Measurements from ENCODE around the gene TBX15. TPM values are rescaled to one million over a fixed set of nuclear protein-coding genes. Genes with fewer than 3 reads are reported as not detected.

TBX15 gene
- total RNA-seq (under 1 TPM; 0.28 to 0.31 TPM), polyA plus RNA-seq (under 1 TPM; 0.07 to 0.20 TPM)
- long read RNA-seq, donor 1, result 0 reads
- long read RNA-seq, donor 2, result 0 reads
- long read RNA-seq, donor 3, result 0 reads
- long read RNA-seq, donor 4, result 0 reads
- long read RNA-seq, donor 5, result 0 reads

- Histone ChIP-seq H3K27ac (ENCODE audit: low read depth in 1 of 2, low read length in 1 of 2) (no peak within 1 kb of the TSS), H3K9ac (ENCODE audit: insufficient read depth in 1 of 2, low read length in 2 of 2) (no peak within 1 kb of the TSS), H3K4me3 (peak within 1 kb of the TSS; percentile 9), H3K9me3 (ENCODE audit: control insufficient read depth in 4 of 4, insufficient read depth in 3 of 4, low read length in 3 of 4) (peaks cover 0 to 29% (median 0%) of the 10 kb centered on the region in 4 donors), H3K27me3 (ENCODE audit: control insufficient read depth in 3 of 3, insufficient read depth in 3 of 3, low read length in 2 of 3) (peaks cover 20 to 100% (median 95%) of the 10 kb centered on the region in 3 donors), H3K36me3 (ENCODE audit: control insufficient read depth in 4 of 4, insufficient read depth in 4 of 4, low read length in 4 of 4) (no peaks in the 10 kb centered on the region), H3K4me1 (ENCODE audit: control insufficient read depth in 5 of 5, insufficient read depth in 5 of 5, low read length in 5 of 5) (peaks cover 0 to 48% (median 13%) of the 10 kb centered on the region in 5 donors)
- ATAC-seq (ENCODE audit: insufficient read depth, low FRiP score), result no peak
- peak in 2 of 3 donors; percentile 33 to 53 for DNase-seq
- TF ChIP-seq, protein P1, sequence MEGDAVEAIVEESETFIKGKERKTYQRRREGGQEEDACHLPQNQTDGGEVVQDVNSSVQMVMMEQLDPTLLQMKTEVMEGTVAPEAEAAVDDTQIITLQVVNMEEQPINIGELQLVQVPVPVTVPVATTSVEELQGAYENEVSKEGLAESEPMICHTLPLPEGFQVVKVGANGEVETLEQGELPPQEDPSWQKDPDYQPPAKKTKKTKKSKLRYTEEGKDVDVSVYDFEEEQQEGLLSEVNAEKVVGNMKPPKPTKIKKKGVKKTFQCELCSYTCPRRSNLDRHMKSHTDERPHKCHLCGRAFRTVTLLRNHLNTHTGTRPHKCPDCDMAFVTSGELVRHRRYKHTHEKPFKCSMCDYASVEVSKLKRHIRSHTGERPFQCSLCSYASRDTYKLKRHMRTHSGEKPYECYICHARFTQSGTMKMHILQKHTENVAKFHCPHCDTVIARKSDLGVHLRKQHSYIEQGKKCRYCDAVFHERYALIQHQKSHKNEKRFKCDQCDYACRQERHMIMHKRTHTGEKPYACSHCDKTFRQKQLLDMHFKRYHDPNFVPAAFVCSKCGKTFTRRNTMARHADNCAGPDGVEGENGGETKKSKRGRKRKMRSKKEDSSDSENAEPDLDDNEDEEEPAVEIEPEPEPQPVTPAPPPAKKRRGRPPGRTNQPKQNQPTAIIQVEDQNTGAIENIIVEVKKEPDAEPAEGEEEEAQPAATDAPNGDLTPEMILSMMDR (IDR thresholded peaks at IDR 0.05; ENCODE audit: control extremely low read depth, extremely low read depth), result no peak
- 11 to 14% methylated on average over 31 of the region's 31 CpGs for WGBS, 2 donors
Measured at GRCh38 chr1:118988186-118989005, at the start of gene TBX15. TSS of gene TBX15 (minus strand) at chr1:118988343. CDS start at chr1:118987795, 548 bp downstream.

- DNase-seq, result no peak
- H3K9ac ChIP-seq (ENCODE audit: insufficient read depth in 1 of 2, low read length in 2 of 2), result no peak overlapping the region
- no peaks in the 10 kb centered on the region for H3K4me1 ChIP-seq (ENCODE audit: control insufficient read depth in 5 of 5, insufficient read depth in 5 of 5, low read length in 5 of 5)
- H3K27me3 ChIP-seq (ENCODE audit: control insufficient read depth in 3 of 3, insufficient read depth in 3 of 3, low read length in 2 of 3), result no peaks in the 10 kb centered on the region
- no peak overlapping the region for H3K4me3 ChIP-seq
- peaks cover 0 to 2% (median 0%) of the 10 kb centered on the region in 4 donors for H3K9me3 ChIP-seq (ENCODE audit: control insufficient read depth in 4 of 4, insufficient read depth in 3 of 4, low read length in 3 of 4)
- no peak for ATAC-seq (ENCODE audit: insufficient read depth, low FRiP score)
- H3K27ac ChIP-seq (ENCODE audit: low read depth in 1 of 2, low read length in 1 of 2), result no peak overlapping the region
- TF ChIP-seq, protein P1 (IDR thresholded peaks at IDR 0.05; ENCODE audit: control extremely low read depth, extremely low read depth), result no peak
- H3K36me3 ChIP-seq (ENCODE audit: control insufficient read depth in 4 of 4, insufficient read depth in 4 of 4, low read length in 4 of 4), result peaks cover 3 to 16% (median 6%) of the 10 kb centered on the region in 4 donors
Measured at GRCh38 chr1:119034359-119034758, 46.2 kb upstream of the TBX15 start.

DNA sequence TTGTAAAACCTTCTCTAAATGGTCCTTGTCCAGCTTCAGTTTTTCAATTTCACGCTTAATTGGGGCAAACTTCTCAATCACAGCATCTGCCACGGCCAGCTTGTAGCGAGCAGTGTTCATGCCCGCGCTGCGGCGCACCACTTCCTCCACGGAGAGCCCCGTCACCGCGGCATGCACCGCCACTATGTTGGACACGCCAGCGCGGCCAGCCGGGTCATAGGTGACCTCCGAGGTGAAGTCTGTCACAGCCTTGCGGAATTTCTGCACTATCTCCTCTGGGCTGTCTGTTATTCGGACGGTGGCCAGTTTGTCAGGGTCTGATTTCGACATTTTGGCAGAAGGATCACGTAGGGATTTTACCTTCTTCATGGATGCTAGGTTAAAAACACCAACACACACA, 44.8 kb upstream of the TBX15 start:
- H3K9ac ChIP-seq (ENCODE audit: insufficient read depth in 1 of 2, low read length in 2 of 2), result no peak overlapping the region
- peaks cover 0 to 2% (median 0%) of the 10 kb centered on the region in 4 donors for H3K9me3 ChIP-seq (ENCODE audit: control insufficient read depth in 4 of 4, insufficient read depth in 3 of 4, low read length in 3 of 4)
- DNase-seq, result no peak
- H3K27me3 ChIP-seq (ENCODE audit: control insufficient read depth in 3 of 3, insufficient read depth in 3 of 3, low read length in 2 of 3), result no peaks in the 10 kb centered on the region
- no peak for ATAC-seq (ENCODE audit: insufficient read depth, low FRiP score)
- H3K27ac ChIP-seq (ENCODE audit: low read depth in 1 of 2, low read length in 1 of 2), result no peak overlapping the region
- H3K4me1 ChIP-seq (ENCODE audit: control insufficient read depth in 5 of 5, insufficient read depth in 5 of 5, low read length in 5 of 5), result no peaks in the 10 kb centered on the region
- 94 to 97% methylated on average over 22 of the region's 22 CpGs for WGBS, 2 donors
- no peak overlapping the region for H3K4me3 ChIP-seq
- H3K36me3 ChIP-seq (ENCODE audit: control insufficient read depth in 4 of 4, insufficient read depth in 4 of 4, low read length in 4 of 4), result peaks cover 3 to 16% (median 6%) of the 10 kb centered on the region in 4 donors
- TF ChIP-seq, protein P1 (IDR thresholded peaks at IDR 0.05; ENCODE audit: control extremely low read depth, extremely low read depth), result no peak

Measured in lung (tissue), 16 donors.